ENCODE results near the gene FGD1. TPM values are rescaled to one million over a fixed set of nuclear protein-coding genes. Genes with fewer than 3 reads are reported as not detected.

FGD1 gene
- total RNA-seq, 1 donor from 2014 or later = 0.21 TPM

GRCh38 chrX:54447461-54447860, 48.6 kb downstream of the FGD1 start:
- Mint-ChIP-seq H3K27me3 (ENCODE audit: insufficient read depth) (no peaks in the 10 kb centered on the region), H3K4me3 (no peak overlapping the region), H3K4me1 (ENCODE audit: low read depth) (peaks cover 6% of the 10 kb centered on the region), H3K9me3 (no peaks in the 10 kb centered on the region), H3K27ac (no peak overlapping the region), H3K36me3 (ENCODE audit: low read depth) (peaks cover 14% of the 10 kb centered on the region)
- intact Hi-C loops (cut with micrococcal nuclease) = loop anchor here (10.0 kb wide), 1 partner anchor 1363 kb away; the partner anchor contains the start of gene TSPYL2
- DNase-seq (ENCODE audit: low spot score) = no peak

- H3K4me3 Mint-ChIP-seq = no peak overlapping the region
- H3K36me3 Mint-ChIP-seq (ENCODE audit: low read depth) = peaks cover 18% of the 10 kb centered on the region
- no peaks in the 10 kb centered on the region for H3K9me3 Mint-ChIP-seq
- no peak overlapping the region for H3K27ac Mint-ChIP-seq
- H3K27me3 Mint-ChIP-seq (ENCODE audit: insufficient read depth) = no peaks in the 10 kb centered on the region
- H3K4me1 Mint-ChIP-seq (ENCODE audit: low read depth) = peaks cover 19% of the 10 kb centered on the region
- DNase-seq (ENCODE audit: low spot score) = no peak
- intact Hi-C loops (cut with micrococcal nuclease) = loop anchor here (10.0 kb wide), 1 partner anchor 1361 kb away; the partner anchor contains the start of gene TSPYL2
These were observed 50.0 kb downstream of the FGD1 start for GRCh38 chrX:54446084-54446483.

GRCh38 chrX:54444752-54445151, 51.3 kb downstream of the FGD1 start:
- H3K4me1 Mint-ChIP-seq (ENCODE audit: low read depth) = peaks cover 25% of the 10 kb centered on the region
- H3K9me3 Mint-ChIP-seq = no peaks in the 10 kb centered on the region
- H3K27me3 Mint-ChIP-seq (ENCODE audit: insufficient read depth) = no peaks in the 10 kb centered on the region
- intact Hi-C loops (cut with micrococcal nuclease) = loop anchor here (10.0 kb wide), 1 partner anchor 1360 kb away; the partner anchor contains the start of gene TSPYL2
- H3K36me3 Mint-ChIP-seq (ENCODE audit: low read depth) = peaks cover 18% of the 10 kb centered on the region
- DNase-seq (ENCODE audit: low spot score) = no peak
- no peak overlapping the region for H3K4me3 Mint-ChIP-seq
- no peak overlapping the region for H3K27ac Mint-ChIP-seq

GRCh38 chrX:54442790-54443189, 53.2 kb downstream of the FGD1 start:
- intact Hi-C loops (cut with micrococcal nuclease) = loop anchor here (10.0 kb wide), 1 partner anchor 1358 kb away; the partner anchor contains the start of gene TSPYL2
- H3K36me3 Mint-ChIP-seq (ENCODE audit: low read depth) = peaks cover 18% of the 10 kb centered on the region
- no peak overlapping the region for H3K4me3 Mint-ChIP-seq
- no peak for DNase-seq (ENCODE audit: low spot score)
- H3K27ac Mint-ChIP-seq = no peak overlapping the region
- H3K4me1 Mint-ChIP-seq (ENCODE audit: low read depth) = peaks cover 27% of the 10 kb centered on the region
- H3K27me3 Mint-ChIP-seq (ENCODE audit: insufficient read depth) = no peaks in the 10 kb centered on the region
- no peaks in the 10 kb centered on the region for H3K9me3 Mint-ChIP-seq

GRCh38 chrX:54439960-54440871, 55.8 kb downstream of the FGD1 start, which contains the start of gene TSR2:
Gene TSR2, plus strand, starts transcription at chrX:54440404. Its CDS starts 18 bp downstream, at chrX:54440422.
- intact Hi-C loops (cut with micrococcal nuclease) = loop anchor here (1.0 to 10.0 kb wide), 9 partner anchors 82 to 1355 kb away; partner anchors contain the start of genes APEX2, FAM120C, GNL3L and PHF8
- no peaks in the 10 kb centered on the region for H3K9me3 Mint-ChIP-seq
- peak within 1 kb of the TSS; percentile 83 for H3K27ac Mint-ChIP-seq

GRCh38 chrX:54435121-54435520, 60.9 kb downstream of the FGD1 start:
- intact Hi-C loops (cut with micrococcal nuclease) = no loop called here
- no peaks in the 10 kb centered on the region for H3K27me3 Mint-ChIP-seq (ENCODE audit: insufficient read depth)
- no peak for DNase-seq (ENCODE audit: low spot score)
- no peak overlapping the region for H3K27ac Mint-ChIP-seq
- H3K4me3 Mint-ChIP-seq = no peak overlapping the region
- peaks cover 5% of the 10 kb centered on the region for H3K4me1 Mint-ChIP-seq (ENCODE audit: low read depth)
- H3K9me3 Mint-ChIP-seq = no peaks in the 10 kb centered on the region
- H3K36me3 Mint-ChIP-seq (ENCODE audit: low read depth) = no peaks in the 10 kb centered on the region

More at GRCh38 chrX:54439960-54440871, 55.8 kb downstream of the FGD1 start, which contains the start of gene TSR2:
- Mint-ChIP-seq H3K27me3 (ENCODE audit: insufficient read depth) (no peaks in the 10 kb centered on the region), H3K4me3 (peak within 1 kb of the TSS; percentile 96), H3K4me1 (ENCODE audit: low read depth) (peaks cover 27% of the 10 kb centered on the region), H3K36me3 (ENCODE audit: low read depth) (peaks cover 18% of the 10 kb centered on the region)
- DNase-seq (ENCODE audit: low spot score) = peak; percentile 75

GRCh38 chrX:54430519-54430918, 65.5 kb downstream of the FGD1 start:
- Mint-ChIP-seq H3K4me3 (no peak overlapping the region), H3K4me1 (ENCODE audit: low read depth) (no peaks in the 10 kb centered on the region), H3K27ac (no peak overlapping the region), H3K27me3 (ENCODE audit: insufficient read depth) (no peaks in the 10 kb centered on the region), H3K36me3 (ENCODE audit: low read depth) (no peaks in the 10 kb centered on the region), H3K9me3 (no peaks in the 10 kb centered on the region)
- DNase-seq (ENCODE audit: low spot score) = no peak
- intact Hi-C loops (cut with micrococcal nuclease) = no loop called here

- intact Hi-C loops (cut with micrococcal nuclease) = no loop called here
- no peak for DNase-seq (ENCODE audit: low spot score)
- no peaks in the 10 kb centered on the region for H3K4me1 Mint-ChIP-seq (ENCODE audit: low read depth)
- H3K36me3 Mint-ChIP-seq (ENCODE audit: low read depth) = no peaks in the 10 kb centered on the region
- no peaks in the 10 kb centered on the region for H3K9me3 Mint-ChIP-seq
- no peak overlapping the region for H3K4me3 Mint-ChIP-seq
- no peaks in the 10 kb centered on the region for H3K27me3 Mint-ChIP-seq (ENCODE audit: insufficient read depth)
- H3K27ac Mint-ChIP-seq = no peak overlapping the region
These were observed 68.1 kb downstream of the FGD1 start for GRCh38 chrX:54427837-54428424.

- Mint-ChIP-seq H3K4me1 (ENCODE audit: low read depth) (no peaks in the 10 kb centered on the region), H3K27me3 (ENCODE audit: insufficient read depth) (peaks cover under 1% of the 10 kb centered on the region), H3K4me3 (no peak overlapping the region), H3K36me3 (ENCODE audit: low read depth) (no peaks in the 10 kb centered on the region), H3K27ac (no peak overlapping the region), H3K9me3 (no peaks in the 10 kb centered on the region)
- intact Hi-C loops (cut with micrococcal nuclease) = no loop called here
- no peak for DNase-seq (ENCODE audit: low spot score)
These were observed 72.7 kb downstream of the FGD1 start for GRCh38 chrX:54423161-54423888.

- H3K36me3 Mint-ChIP-seq (ENCODE audit: low read depth) = no peaks in the 10 kb centered on the region
- H3K27me3 Mint-ChIP-seq (ENCODE audit: insufficient read depth) = peaks cover 3% of the 10 kb centered on the region
- H3K9me3 Mint-ChIP-seq = no peaks in the 10 kb centered on the region
- H3K4me1 Mint-ChIP-seq (ENCODE audit: low read depth) = no peaks in the 10 kb centered on the region
- H3K27ac Mint-ChIP-seq = no peak overlapping the region
- intact Hi-C loops (cut with micrococcal nuclease) = no loop called here
- DNase-seq (ENCODE audit: low spot score) = no peak
- no peak overlapping the region for H3K4me3 Mint-ChIP-seq
These were observed 73.9 kb downstream of the FGD1 start for GRCh38 chrX:54422168-54422567.

GRCh38 chrX:54419559-54420302, 76.3 kb downstream of the FGD1 start:
- no peak overlapping the region for H3K4me3 Mint-ChIP-seq
- no peaks in the 10 kb centered on the region for H3K9me3 Mint-ChIP-seq
- no peak for DNase-seq (ENCODE audit: low spot score)
- peaks cover 17% of the 10 kb centered on the region for H3K27me3 Mint-ChIP-seq (ENCODE audit: insufficient read depth)
- H3K27ac Mint-ChIP-seq = no peak overlapping the region
- intact Hi-C loops (cut with micrococcal nuclease) = no loop called here
- H3K4me1 Mint-ChIP-seq (ENCODE audit: low read depth) = no peaks in the 10 kb centered on the region
- H3K36me3 Mint-ChIP-seq (ENCODE audit: low read depth) = no peaks in the 10 kb centered on the region

GRCh38 chrX:54416965-54417364, 79.1 kb downstream of the FGD1 start:
- Mint-ChIP-seq H3K36me3 (ENCODE audit: low read depth) (no peaks in the 10 kb centered on the region), H3K27ac (no peak overlapping the region), H3K4me3 (no peak overlapping the region), H3K4me1 (ENCODE audit: low read depth) (no peaks in the 10 kb centered on the region), H3K9me3 (no peaks in the 10 kb centered on the region), H3K27me3 (ENCODE audit: insufficient read depth) (peaks cover 24% of the 10 kb centered on the region)
- no peak for DNase-seq (ENCODE audit: low spot score)
- intact Hi-C loops (cut with micrococcal nuclease) = no loop called here
